Astrocyte of the spinal cord (primary cell): ENCODE measurements around the gene PRDM15.

Source experiments
- DNase-seq: peaks from one replicate; pipeline ENCODE4 v3.0.0; 2011; ENCODE audit warnings: low read depth, low spot score
- H3K4me3 ChIP-seq: 2 replicates; pipeline ENCODE4 v1.5.1; 2011; ENCODE audit warnings: low read depth, mild to moderate bottlenecking, low read length, moderate library complexity
- CTCF ChIP-seq: IDR thresholded peaks from 2 replicates; pipeline ENCODE4 v1.5.1; 2012; ENCODE audit warnings: low read depth, mild to moderate bottlenecking, low read length, inconsistent platforms
- in situ Hi-C: cut with HindIII; loops from 2 replicates; pipeline ENCODE4 v1.10.0; 2017; ENCODE audit warnings: low sequenced_read_pairs

Gene PRDM15

GRCh38 chr21:41815652-41816582 is 63.2 kb downstream of the PRDM15 start:
- in situ Hi-C loops: no loop called here

GRCh38 chr21:41813226-41813625 is 65.9 kb downstream of the PRDM15 start:
- DNase-seq: no peak
- no peak for TF ChIP-seq CTCF
- no peak overlapping the region for H3K4me3 ChIP-seq
- in situ Hi-C loops: no loop called here

More at GRCh38 chr21:41815652-41816582, 63.2 kb downstream of the PRDM15 start:
- TF ChIP-seq CTCF: no peak
- no peak overlapping the region for H3K4me3 ChIP-seq
- no peak for DNase-seq

GRCh38 chr21:41812679-41813078 is 66.5 kb downstream of the PRDM15 start:
- no peak overlapping the region for H3K4me3 ChIP-seq
- no peak for TF ChIP-seq CTCF
- in situ Hi-C loops: no loop called here
- no peak for DNase-seq

- no peak overlapping the region for H3K4me3 ChIP-seq
- no peak for TF ChIP-seq CTCF
- in situ Hi-C loops: no loop called here
- DNase-seq: no peak
Observed at GRCh38 chr21:41810597-41810932, 68.6 kb downstream of the PRDM15 start.

- in situ Hi-C loops: no loop called here
- H3K4me3 ChIP-seq: no peak overlapping the region
- no peak for TF ChIP-seq CTCF
- no peak for DNase-seq
Observed at GRCh38 chr21:41809891-41810596, 69.1 kb downstream of the PRDM15 start.

- no peak for TF ChIP-seq CTCF
- no peak for DNase-seq
- in situ Hi-C loops: no loop called here
- no peak overlapping the region for H3K4me3 ChIP-seq
Observed at GRCh38 chr21:41808846-41809245, 70.3 kb downstream of the PRDM15 start.
